OCI-LY7 (cell line): ENCODE data around the gene DNAL4.

Experiments used
- CTCF ChIP-seq: fragments of 200-600 bp; sonication (generic); conservative IDR thresholded peaks from 2 replicates; pipeline ENCODE4 v1.5.1; 2014; ENCODE audit warnings: mild to moderate bottlenecking, antibody characterized with exemption, low read length, moderate library complexity, mixed read lengths
- EZH2phosphoT487 ChIP-seq: fragments of 200-600 bp; sonication (generic); IDR thresholded peaks from 2 replicates; pipeline ENCODE4 v1.6.1; 2018; ENCODE audit warnings: low read depth, borderline replicate concordance, mild to moderate bottlenecking, mixed run types, antibody characterized with exemption, low read length, moderate library complexity, mixed read lengths

DNA sequence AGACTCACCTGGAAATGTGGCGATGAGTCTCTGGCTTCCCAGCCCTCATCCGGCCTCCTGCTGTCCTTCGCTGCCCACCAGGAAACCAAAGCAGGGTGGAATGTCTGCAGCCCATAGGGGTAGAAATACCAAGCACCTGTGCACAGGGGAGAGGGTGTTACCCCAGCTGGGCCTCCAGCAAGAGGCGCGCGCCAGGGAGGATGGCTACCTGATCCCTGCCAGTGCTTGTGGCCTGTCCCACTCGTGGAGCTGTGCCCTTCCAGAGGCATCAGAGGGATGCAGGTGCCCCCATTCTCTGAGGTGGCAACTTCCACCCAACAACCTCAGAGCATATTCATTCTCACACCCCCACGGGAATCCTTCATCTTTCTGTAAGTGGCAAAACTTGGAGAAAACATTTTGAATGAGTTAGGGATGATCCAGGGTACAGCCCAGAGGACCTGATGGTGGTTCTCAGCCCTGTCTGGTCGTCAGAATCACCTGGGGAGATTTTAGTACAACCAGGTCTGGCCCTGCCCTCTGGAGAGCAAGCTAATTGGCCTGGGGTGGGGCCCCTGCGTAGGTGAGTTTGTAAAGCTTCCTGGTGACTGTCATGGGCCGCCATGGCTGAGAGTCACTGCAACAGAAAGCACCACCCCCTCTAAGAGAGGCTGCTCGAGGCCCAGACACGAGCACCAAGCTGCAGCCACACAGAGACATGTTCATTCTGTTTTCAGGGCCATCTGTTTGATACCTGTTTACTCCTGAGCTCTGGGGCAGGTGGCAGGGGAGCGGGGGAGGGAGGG is 48.1 kb downstream of the DNAL4 start:
- TF ChIP-seq CTCF, result no peak
- no peak for TF ChIP-seq EZH2phosphoT487
